Middle frontal gyrus (tissue), 1 donor: ENCODE data around the gene OPRM1.

Experiments
- DNase-seq: peaks from one replicate; pipeline ENCODE4 v3.0.0-alpha.2; 2015; ENCODE audit warnings: low spot score; ENCODE audit errors: extremely low spot score

OPRM1 gene

GRCh38 chr6:154202958-154203357, 163.9 kb downstream of the OPRM1 start:
- no peak for DNase-seq

GRCh38 chr6:154206141-154206540, 167.1 kb downstream of the OPRM1 start:
- DNase-seq: no peak

GRCh38 chr6:154206996-154207395, 168.0 kb downstream of the OPRM1 start:
- no peak for DNase-seq

GRCh38 chr6:154209555-154209954, 170.5 kb downstream of the OPRM1 start:
- no peak for DNase-seq

GRCh38 chr6:154210678-154211077, 171.6 kb downstream of the OPRM1 start:
- no peak for DNase-seq

- DNase-seq: no peak
Measured at GRCh38 chr6:154213782-154214181, 174.7 kb downstream of the OPRM1 start.

GRCh38 chr6:154218301-154218700, 179.3 kb downstream of the OPRM1 start:
- DNase-seq: no peak

GRCh38 chr6:154218787-154219186, 179.7 kb downstream of the OPRM1 start:
- DNase-seq: no peak

- no peak for DNase-seq
Measured at GRCh38 chr6:154219250-154219649, 180.2 kb downstream of the OPRM1 start.

- DNase-seq: no peak
Measured at GRCh38 chr6:154222716-154223115, 183.7 kb downstream of the OPRM1 start.

GRCh38 chr6:154223296-154223695, 184.3 kb downstream of the OPRM1 start:
- no peak for DNase-seq

- no peak for DNase-seq
Measured at GRCh38 chr6:154226461-154226860, 187.4 kb downstream of the OPRM1 start.

- DNase-seq: no peak
Measured at GRCh38 chr6:154227862-154228520, 189.0 kb downstream of the OPRM1 start.

GRCh38 chr6:154228521-154228905, 189.5 kb downstream of the OPRM1 start:
- DNase-seq: no peak

GRCh38 chr6:154229786-154230185, 190.7 kb downstream of the OPRM1 start:
- DNase-seq: no peak

- no peak for DNase-seq
Measured at GRCh38 chr6:154230393-154230792, 191.4 kb downstream of the OPRM1 start.

- DNase-seq: no peak
Measured at GRCh38 chr6:154230910-154231595, 192.0 kb downstream of the OPRM1 start.

- DNase-seq: no peak
Measured at GRCh38 chr6:154232013-154232910, 193.2 kb downstream of the OPRM1 start.

- DNase-seq: no peak
Measured at GRCh38 chr6:154233383-154233782, 194.3 kb downstream of the OPRM1 start.

GRCh38 chr6:154234019-154234772, 195.2 kb downstream of the OPRM1 start:
- DNase-seq: no peak

- DNase-seq: no peak
Measured at GRCh38 chr6:154236646-154237301, 197.7 kb downstream of the OPRM1 start.
